ENCODE measurements around the gene PAQR5.

PAQR5 gene

DNA sequence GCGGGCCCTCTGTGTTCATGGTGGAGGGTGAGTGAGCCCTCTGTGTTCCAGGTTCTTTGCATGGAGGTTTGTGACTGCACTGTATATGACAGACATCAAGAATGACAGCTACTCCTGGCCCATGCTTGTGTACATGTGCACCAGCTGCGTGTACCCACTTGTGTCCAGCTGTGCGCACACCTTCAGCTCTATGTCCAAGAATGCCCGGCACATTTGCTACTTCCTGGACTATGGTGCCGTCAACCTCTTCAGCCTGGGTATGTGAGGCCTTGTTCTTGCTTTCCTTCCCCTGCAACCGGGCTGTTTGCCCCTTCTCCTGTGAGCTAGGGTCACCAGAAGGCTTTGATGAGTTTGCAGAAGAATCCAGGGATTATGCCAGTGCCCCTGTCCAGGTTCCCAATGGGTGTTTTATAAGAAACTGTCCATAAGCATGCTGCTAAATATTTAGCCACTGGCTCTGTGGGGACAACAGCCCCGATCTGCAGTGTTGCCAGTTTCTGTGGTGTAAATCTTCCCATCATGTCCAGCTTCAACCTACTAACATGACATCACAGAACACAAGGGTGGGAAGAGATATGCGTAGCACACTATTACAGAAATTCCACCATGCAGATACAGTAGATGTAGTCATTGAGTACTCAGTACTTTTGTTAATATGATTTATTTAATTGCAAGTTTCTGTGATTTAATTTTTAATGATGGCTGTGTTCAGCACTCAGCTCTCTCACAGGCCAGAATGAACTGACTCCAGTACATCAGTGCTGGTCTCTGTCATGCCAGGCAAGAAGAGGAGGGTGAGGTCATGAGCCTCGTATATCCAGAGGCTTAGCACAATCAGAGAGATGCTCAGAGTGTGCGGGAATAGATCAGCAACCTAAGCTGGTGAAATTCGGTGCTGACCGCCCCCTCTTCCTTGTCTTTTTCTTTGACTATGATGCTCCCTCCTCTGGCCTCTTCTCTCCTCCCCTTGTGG is 86.2 kb downstream of the PAQR5 start:
- Histone ChIP-seq H3K4me3 (no peak overlapping the region), H3K27ac (no peak overlapping the region)

DNA sequence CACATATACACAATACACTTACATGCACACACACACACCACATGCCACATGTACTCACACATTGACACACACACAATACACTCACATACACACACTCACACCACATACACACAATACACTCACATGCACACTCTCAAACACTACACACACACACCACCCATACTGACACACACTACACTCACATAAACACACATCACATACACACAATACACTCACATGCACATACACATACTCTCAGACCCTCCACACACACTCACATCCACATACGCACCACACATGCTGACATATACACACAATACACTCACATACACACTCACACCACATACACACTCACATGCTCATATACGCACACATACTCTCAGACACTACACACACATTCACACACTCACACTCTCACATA is 87.1 kb downstream of the PAQR5 start:
- Histone ChIP-seq H3K4me3 (no peak overlapping the region), H3K27ac (no peak overlapping the region)

DNA sequence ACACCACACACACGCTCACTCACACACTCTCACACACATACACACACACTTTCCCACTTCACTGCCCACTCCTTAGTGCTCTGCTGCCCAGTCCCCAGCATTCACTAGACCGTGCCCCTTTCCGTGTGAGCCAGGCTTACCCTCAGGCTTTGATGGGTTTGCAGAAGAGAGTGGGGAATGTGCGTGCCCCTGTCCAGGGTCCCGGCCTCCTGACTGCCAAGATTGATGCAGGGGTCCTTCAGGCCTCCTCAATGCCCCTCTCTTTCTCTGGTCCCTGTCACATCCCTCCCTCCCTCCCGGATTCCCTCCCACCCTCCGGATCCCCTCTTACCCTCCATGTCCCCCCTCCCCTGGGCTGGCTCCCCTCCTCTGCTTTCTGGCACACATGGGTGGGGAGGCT is 87.6 kb downstream of the PAQR5 start:
- Histone ChIP-seq H3K4me3 (no peak overlapping the region), H3K27ac (no peak overlapping the region)

DNA sequence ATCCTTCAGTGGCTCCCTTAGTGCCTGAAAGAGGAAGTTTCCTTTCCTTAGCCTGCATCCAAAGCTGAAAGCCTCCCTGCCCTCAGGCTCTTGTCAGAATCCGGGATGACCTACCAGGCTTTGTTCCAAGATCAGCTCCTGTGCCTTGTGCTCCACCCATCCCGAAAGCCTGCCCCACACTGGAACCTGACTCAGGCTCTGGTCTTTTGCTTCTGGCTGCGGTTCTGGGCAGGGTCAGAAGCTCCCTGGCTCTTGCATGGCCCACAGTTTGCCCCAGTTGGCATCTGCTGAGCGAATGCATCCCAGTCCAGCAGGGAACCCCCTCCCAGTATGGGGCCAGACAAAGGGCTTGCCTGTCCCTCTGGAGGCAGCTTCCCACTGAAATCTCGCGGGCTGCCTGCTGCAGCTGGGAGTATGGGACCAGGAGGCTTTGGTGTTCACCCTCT is 89.6 kb downstream of the PAQR5 start:
- H3K4me3 ChIP-seq, result no peak overlapping the region
- no peak overlapping the region for H3K27ac ChIP-seq

DNA sequence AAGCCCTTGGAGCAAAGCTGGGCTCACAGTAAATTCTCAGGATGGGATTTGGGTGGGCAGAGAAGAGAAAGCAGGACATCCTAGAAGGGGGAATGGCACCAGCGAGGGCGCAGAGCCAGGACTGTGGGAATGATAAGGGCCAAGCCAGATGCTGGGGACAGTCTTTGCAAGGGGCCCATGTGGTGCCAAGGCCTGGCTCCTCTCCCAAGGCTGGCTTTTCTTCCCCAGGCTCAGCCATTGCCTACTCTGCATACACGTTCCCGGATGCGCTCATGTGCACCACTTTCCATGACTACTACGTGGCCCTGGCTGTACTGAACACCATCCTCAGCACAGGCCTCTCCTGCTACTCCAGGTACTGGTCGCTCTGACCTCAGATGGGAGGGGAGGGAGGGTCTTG is 90.7 kb downstream of the PAQR5 start:
- H3K27ac ChIP-seq, result no peak overlapping the region

DNA sequence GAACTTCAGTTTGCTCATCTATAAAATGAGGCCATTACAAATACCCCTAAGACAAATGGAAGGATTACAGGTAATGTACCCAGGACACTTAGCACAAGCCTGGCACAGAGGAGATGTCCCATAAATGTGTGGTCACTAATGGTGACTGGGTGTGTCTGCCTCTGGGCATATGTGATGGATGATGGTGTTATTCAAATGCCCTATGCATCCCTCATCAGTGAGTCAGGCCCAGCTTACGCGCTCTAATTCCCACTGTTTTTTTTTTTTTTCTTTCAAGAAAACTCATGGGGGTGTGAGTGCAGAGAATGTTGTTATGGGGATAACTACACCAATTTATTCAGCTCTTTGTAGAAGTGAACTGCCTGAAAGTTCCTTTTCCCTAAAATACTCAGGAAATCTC is 91.9 kb downstream of the PAQR5 start:
- no peak overlapping the region for H3K4me3 ChIP-seq
- H3K27ac ChIP-seq, result no peak overlapping the region

More for the DNA sequence above, 90.7 kb downstream of the PAQR5 start:
- H3K4me3 ChIP-seq, result no peak overlapping the region

DNA sequence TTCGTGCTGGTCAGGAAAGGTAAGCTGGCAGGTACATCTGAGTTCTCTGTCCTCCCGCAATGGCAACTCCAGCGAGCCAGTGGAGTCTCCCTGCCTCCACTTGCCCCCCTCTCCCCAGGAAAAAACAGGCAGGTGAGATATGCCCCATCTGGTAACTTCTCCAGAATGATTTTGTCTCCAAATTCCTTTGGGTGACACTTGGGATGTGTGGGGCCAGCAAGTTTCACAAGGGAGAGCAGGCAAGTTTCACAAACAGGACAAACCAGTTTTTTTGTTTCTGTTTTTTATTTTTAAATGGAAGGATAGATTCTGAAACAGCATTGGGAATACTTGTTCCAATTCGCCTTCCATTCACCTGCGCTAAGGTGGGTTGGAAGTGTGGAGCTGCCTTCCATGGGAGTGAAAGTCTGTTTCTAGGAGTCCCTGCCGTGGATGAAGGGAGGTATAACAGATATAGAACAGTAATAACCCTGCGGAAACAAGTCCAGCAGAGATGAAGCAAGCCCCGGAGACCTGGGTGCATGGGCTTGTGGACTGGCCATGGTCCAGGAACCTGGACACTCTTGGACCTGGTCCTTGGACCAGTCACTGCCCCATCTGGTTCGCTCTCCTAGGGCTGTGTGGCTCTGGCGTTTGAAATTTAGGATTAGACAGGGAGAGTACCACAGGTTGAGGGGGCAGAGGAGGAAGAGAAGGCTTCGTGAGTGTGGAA is 92.5 kb downstream of the PAQR5 start:
- Histone ChIP-seq H3K27ac (no peak overlapping the region), H3K4me3 (no peak overlapping the region)

DNA sequence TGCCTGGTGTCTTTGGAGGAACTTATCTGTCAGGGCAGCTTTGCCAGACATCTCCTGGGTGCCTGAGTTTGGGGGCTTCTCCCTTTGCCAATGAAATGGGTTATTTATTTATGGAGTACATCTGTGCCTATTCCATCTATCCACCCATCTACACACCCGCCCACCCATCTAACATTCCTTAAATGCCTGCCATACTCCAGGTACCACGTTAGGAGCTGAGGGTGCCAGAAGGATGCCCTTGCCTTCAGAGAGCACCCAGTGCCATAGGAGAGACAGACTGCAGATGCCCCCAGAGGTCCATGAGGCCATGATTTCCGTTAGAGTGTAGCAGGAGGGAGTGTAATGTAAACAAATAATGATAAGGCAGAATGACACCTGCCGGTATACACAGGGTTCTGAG is 93.6 kb downstream of the PAQR5 start:
- Histone ChIP-seq H3K4me3 (no peak overlapping the region), H3K27ac (no peak overlapping the region)

DNA sequence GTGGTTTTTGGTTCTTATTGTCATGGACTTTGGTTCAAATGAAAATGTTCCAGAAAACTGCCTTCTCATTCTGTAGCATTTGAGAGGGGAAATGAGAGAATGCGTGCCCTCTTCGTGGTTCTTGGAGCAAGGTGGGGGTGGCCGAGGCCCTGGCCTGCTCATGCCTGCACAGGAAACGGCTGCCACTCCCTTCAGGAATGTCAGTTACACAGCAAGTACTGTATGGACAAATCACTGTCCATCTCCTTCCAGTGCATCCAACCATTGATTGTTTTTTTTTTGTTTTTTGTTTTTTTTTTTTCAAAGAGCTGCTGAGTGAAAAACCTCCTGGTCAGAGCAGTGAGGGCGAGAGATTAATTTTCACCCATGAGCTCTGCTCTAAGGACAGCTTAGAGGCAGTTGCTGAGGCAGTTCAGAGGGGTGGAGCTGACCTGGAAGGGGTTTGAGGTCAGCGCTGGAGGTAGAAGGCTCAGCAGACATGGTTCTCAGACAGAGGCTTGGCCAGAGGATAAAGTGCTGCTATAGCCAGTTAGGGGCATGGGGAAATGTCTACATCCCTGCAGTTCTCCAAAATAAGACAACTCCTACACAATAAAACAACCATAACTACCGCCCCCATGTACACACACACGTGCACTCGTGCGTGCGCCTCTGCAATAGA is 95.2 kb downstream of the PAQR5 start:
- no peak overlapping the region for H3K4me3 ChIP-seq
- H3K27ac ChIP-seq, result no peak overlapping the region

DNA sequence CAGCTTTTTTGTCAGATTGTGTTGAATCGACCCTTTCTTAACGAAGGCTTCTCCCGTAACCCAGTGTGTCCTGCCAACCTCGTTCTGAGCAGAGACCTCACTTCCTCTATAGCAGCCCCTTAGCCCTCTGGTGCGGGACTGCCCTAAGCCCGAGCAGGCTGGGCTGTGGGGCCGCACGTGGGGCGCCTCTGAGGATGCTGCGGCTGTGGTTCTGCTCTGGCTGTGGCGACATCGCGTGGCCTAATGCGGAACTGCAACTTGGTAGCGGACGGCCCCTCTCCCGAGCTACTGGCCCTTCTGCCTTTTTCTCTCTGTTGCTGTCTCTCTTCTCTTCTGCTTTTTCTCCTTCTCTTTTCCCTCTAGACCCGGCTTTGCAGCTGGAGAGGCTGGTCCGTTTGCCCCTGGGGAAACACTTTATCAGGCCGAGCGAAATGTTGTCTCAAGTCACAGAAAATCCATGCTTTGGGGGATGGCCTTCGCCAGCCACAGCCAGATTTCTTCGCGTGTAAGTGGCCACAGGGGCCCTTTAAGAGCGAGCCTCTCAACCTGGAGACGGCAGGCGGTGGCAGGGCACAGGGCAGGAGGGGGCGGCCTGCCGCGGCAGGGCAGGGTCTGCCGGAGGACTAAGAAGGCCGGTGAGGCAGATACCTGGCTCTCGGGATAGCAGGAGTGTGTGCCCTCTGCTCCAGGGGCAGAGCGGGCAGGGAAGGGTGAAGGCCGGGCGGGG is 96.0 kb downstream of the PAQR5 start:
- H3K27ac ChIP-seq, result no peak overlapping the region
- H3K4me3 ChIP-seq, result no peak overlapping the region

DNA sequence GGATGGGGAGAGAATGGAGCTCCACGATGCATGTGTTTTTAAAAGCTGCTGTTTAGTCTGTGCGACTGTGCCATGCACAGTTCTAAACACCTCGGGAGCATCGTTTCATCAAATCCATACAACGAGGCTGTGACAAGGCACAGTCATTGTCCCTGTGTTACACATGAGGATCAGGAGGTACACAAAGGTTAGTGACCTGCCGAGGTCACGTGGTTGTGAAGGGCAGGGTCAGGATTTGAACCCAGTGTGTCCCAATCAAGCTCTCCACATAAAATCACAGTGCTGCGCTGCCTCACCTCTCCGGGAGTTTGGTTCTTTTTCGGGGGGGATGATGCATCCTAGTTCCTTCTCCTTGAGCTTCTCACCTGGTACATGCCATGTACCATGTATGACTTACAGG is 96.7 kb downstream of the PAQR5 start:
- no peak overlapping the region for H3K27ac ChIP-seq
- no peak overlapping the region for H3K4me3 ChIP-seq

DNA sequence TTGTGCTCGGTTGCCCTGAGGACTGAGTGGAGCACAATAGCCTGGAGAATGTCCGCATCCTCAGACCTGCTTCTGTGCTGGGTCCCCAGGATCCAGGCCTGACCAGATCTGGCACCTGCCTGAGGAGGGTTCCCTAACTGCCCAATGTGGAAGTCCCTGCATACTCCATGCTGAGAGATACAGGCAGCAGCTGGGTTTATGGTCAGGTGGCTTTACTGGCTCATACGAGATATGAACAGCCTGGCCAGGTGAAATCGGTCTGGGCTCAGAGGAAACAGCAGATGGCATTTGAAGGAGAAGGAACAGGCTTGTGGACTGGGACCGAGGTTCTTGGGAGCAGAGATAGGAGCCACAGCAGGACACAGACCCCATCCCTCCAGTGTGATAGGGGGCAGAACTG is 97.3 kb downstream of the PAQR5 start:
- Histone ChIP-seq H3K4me3 (no peak overlapping the region), H3K27ac (no peak overlapping the region)

DNA sequence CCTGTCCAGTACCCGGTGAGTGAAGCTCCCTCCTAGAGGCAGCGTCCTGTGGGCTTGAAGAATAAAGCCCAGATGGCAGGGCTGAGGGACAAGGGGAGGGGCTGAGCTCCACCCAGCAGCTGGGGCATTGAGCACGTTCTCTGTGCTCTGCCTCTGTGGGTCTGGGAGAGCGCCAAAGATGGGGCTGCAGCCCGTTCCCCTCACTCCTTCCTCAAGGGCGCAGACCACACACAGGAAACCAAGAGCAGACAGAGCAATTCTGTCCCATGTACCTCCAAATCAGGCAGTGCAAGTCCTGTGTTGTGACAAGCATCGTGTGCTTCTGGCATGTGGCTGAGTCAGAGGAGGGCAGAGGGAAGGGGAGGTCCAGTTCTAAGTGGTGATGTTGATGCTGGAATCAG is 99.8 kb downstream of the PAQR5 start:
- H3K27ac ChIP-seq, result no peak overlapping the region
- no peak overlapping the region for H3K4me3 ChIP-seq

DNA sequence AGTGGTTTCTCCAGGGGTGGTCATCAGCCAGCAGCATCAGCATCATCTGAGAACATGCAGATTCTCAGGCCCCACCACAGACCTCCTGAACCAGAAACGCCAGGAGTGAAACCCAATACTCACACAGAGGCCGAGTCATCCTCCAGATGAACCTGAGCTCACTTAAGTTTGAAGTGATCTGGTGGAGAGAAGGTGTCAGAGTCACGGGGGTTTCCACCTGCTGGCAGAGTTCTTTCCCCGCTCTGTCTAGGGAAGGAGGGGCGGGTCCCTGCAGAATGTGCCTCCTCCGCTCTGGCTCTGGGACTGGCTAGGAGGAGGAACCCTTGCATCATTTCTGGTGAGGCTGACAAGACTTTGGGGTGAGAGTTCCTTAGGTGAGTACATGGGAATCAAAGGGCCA is 102.1 kb downstream of the PAQR5 start:
- Histone ChIP-seq H3K27ac (no peak overlapping the region), H3K4me3 (no peak overlapping the region)

DNA sequence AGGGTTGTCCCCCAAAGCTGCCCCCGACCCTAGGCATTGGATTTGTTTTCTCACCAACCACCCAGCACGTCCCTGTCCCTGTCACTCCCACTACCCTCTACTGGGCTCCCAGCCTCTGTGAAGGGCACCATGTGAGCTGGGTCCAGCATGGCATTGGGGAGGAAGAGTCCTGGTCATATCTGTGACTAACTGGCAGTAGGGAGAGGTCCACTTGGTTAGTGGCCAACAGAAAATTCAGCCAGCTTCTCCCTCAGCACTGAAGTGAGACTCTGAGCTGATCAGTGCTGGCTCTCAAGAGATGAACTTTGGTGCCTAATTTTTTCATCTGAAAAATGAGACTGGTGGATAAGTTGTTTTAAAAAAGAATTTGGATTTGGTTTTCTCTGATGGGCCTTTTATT is 104.1 kb downstream of the PAQR5 start:
- Histone ChIP-seq H3K27ac (no peak overlapping the region), H3K4me3 (no peak overlapping the region)

DNA sequence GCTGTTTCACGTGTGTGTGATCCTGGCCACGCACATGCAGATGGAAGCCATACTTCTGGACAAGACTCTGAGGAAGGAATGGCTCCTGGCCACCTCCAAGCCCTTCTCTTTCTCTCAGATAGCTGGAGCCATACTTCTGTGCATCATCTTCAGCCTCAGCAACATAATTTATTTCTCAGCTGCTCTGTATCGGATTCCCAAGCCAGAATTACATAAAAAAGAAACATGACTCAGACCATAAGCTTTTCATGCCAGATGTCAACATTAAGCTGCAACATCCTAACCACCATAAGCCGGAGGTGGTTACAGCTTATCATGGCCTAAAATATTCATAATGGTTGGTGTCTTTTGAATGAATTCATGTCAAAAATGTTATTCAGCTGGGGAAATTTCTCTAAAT is 104.9 kb downstream of the PAQR5 start:
- no peak overlapping the region for H3K27ac ChIP-seq

DNA sequence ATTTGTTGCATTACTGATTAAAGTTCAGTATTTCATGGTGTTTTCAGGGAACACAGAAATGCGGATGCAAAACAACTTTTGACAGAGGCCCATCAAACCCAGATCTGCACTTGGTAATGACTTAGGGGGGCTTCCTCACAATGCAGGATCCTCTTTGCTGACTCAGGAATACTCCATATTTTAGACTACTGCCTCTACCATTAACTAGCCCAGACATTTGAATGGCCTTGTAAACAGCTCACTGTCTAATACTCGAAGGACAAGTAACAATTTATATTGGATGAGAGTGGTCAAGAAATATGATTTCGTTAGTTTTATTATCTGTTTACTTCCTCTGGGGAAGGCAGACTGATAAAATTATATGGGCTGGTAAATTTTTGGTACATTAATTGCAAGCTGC is 106.4 kb downstream of the PAQR5 start:
- Histone ChIP-seq H3K27ac (no peak overlapping the region), H3K4me3 (no peak overlapping the region)

More for the DNA sequence above, 104.9 kb downstream of the PAQR5 start:
- no peak overlapping the region for H3K4me3 ChIP-seq

DNA sequence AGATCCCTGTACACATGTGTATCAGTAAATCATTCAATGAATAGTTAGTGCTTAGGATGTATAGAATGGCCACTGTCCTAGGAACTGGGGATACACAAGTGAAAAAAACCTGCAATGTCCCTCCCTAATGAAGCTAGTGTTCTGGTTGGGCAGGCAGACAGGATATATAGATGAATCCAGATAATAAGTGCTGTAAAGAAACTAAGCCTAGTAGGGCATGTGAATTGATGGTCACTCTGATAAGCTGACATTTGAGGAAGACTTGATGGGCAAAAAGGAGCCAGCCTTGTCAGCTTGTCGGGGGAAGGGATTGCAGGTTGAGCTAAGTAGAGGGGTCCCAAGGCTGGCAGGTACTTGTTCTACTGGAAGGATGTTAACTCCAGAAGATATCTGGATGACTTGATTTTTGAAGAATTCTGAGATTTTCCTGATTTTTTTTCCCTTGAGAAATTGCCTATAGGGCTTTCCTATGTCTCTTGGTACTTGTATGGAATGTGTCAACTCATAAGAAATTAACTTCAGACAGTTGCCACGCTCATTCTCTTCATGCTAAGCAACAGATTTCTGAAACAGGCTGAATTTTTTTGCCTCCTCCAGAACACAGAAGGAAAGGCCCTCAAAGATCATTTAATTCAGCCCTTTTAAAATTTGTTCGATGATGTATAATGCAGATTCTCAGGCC is 109.1 kb downstream of the PAQR5 start:
- Histone ChIP-seq H3K4me3 (no peak overlapping the region), H3K27ac (no peak overlapping the region)

DNA sequence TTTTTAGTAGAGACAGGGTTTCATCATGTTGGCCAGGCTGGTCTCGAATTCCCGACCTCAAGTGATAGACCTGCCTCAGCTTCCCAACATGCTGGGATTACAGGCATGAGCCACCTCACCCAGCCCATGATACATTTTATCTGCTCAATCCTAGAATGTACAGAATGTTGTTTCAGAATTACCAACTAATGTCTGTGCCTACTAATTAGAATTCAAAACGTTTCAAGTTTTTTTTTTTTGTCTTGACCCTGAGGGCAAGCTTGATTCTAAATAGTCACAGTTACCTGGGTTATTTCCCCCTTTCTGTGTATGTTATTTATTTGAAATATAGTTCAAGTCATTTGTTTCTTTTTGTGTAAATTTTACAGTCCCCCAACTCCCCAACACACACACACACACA is 110.1 kb downstream of the PAQR5 start:
- no peak overlapping the region for H3K27ac ChIP-seq
- H3K4me3 ChIP-seq, result no peak overlapping the region

Data from skin epidermis (tissue), 12 donors.